GM19025 (cell line): ENCODE data around the gene WDR82.
A peak's percentile ranks its signal among the peaks of the same experiment; 100 is the strongest.

Experiments used
- ATAC-seq: cut with Tn5 transposase; IDR thresholded peaks from one replicate; pipeline ENCODE4 v1.9.1; 2021; ENCODE audit warnings: mild to moderate bottlenecking, low read depth, moderate library complexity; ENCODE audit not compliant: unreplicated experiment

The WDR82 gene

DNA sequence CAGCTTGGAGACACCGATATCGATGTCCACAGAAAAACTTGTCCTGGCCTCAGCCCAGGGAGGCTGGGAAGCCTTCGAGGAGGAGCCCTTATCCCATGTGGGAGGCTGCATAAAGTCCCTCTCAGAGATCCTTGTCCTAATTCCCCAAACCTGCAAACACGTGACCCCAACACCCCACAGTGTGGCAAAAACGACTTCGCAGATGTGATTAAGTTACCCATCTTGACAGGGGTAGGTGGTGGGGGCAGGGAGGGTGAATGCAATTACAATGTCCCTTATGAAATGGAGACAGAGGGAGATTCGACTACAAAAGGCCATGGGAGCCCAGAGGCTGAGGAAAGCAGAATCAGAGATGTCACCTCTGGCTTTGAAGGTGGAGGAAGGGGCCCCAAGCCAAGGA, 50.7 kb downstream of the WDR82 start:
- no peak for ATAC-seq

GRCh38 chr3:52227117-52227516, 51.3 kb downstream of the WDR82 start:
- no peak for ATAC-seq

- ATAC-seq, result peak; percentile 8
Measured at GRCh38 chr3:52226229-52226817, 52.1 kb downstream of the WDR82 start.

DNA sequence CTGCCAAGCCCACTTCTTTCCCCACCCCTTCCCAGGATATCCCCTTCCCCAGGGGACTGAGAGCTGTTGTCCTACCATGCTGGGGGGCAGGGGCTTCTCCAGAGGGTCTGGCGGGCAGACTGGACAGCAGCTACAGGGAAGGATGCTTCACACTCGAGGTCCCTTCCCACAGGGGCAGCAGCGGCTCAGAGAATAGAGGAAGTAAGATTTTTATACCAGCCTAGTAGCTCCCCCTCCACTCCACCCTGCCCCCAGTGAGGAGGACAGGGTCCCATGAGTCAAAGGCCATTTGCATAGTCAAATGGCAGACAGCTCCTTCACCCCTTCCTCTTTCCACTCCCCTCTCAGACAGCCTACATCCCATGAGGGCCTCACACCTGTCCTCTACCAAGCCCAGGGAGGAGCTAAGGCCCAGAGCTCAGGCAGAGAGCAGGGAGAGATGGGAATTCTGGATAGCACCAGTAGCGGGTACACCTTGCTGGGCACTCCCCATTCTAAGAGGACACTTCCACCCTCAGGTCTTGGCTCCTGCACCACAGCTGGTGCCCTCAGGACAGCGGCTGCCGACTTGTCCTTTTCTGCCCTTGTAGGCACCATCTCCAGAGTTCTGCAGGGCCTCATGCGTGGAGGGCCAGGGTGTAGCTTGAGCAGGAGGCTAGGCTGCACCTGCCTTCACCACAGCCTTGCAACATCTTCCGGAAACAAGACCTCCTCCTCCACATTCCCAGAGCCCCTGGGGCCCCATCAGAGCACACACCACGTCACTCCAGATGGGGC, 52.8 kb downstream of the WDR82 start, which contains the start of gene TLR9:
Gene TLR9 (minus strand): TSS at position 194 of the 777 bp plus-strand sequence. CDS start 116 bp downstream, at position 78.
- peak; percentile 77 for ATAC-seq

- no peak for ATAC-seq
Measured at GRCh38 chr3:52223449-52224408, 54.7 kb downstream of the WDR82 start.

DNA sequence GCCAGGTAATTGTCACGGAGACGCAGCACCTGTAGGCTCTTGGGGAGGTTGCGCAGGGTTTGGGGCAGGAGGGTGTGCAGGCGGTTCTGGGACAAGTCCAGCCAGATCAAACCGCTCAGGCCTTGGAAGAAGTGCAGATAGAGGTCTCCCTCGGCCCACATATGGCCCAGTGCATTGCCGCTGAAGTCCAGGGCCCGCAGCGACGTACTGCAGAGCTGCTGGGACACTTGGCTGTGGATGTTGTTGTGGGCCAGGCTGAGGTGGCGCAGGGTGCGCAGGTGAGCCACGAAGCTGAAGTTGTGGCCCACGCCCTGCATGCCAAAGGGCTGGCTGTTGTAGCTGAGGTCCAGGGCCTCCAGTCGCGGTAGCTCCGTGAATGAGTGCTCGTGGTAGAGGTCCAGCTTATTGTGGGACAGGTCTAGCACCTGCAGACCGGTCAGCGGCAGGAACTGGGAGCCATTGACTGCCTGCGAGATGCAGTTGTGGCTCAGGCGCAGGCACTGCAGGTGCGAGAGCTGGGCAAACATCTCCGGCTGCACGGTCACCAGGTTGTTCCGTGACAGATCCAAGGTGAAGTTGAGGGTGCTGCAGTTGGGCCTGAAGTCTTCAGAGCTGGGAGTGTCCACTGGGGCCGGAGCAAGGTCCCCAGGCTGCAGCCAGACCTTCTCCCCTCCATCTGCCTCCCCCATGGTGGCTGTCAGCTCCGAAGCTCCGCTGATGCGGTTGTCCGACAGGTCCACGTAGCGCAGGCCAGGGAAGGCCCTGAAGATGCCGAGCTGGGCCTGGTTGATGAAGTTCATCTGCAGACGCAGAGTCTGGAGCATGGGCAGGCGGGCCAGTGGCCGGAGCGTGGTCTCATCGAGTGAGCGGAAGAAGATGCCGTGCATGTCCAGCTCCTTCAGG, 55.9 kb downstream of the WDR82 start:
- ATAC-seq, result no peak

DNA sequence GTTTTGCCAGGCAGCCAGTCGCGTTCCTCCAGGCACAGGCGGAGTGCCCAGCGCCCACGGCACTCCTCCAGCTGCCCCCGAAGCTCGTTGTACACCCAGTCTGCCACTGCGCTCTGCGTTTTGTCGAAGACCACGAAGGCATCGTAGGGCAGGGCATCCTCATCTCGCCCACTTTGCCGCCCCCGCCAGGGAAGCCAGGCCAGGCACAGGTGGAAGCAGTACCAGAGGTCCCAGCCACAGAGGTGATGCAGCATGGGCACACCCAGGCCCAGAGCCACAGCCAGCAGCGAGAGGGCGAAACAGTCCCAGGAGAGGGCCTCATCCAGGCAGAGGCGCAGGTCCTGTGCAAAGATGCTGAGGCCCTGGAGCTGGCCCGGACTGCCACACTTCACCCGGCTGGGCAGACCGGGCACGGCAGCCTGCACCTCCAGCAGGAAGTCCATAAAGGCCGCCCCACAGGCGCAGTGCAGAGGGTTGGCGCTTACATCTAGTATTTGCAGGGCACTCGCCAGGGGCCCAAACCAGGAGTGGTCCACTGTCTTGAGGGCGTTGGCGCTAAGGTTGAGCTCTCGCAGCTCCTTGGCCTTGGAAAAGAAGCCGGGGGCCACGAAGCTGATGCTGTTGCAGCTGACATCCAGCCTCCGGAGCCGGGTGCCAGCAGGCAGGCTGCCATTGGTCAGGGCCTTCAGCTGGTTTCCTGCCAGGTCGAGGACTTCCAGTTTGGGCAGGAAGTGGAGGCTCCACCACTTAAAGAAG, 56.7 kb downstream of the WDR82 start:
- no peak for ATAC-seq

DNA sequence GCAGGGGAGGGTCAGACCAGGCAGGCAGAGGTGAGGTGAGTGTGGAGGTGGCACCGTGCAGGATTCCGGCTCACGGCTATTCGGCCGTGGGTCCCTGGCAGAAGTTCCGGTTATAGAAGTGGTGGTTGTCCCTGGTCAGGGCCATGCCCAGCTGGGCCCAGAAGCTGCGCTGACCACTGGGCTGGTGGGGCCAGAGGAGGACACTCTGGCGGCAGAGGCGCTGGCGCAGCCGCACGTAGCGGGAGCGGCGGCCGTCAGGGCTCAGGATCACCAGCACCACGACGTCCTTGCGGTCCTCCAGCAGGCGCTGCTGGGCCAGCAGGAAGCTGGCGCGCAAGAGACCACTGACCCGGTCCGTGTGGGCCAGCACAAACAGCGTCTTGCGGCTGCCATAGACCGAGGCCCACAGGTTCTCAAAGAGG, 57.3 kb downstream of the WDR82 start:
- ATAC-seq, result no peak

- no peak for ATAC-seq
Measured at GRCh38 chr3:52220380-52221026, 57.9 kb downstream of the WDR82 start.

GRCh38 chr3:52218937-52219650, 59.4 kb downstream of the WDR82 start:
- no peak for ATAC-seq

DNA sequence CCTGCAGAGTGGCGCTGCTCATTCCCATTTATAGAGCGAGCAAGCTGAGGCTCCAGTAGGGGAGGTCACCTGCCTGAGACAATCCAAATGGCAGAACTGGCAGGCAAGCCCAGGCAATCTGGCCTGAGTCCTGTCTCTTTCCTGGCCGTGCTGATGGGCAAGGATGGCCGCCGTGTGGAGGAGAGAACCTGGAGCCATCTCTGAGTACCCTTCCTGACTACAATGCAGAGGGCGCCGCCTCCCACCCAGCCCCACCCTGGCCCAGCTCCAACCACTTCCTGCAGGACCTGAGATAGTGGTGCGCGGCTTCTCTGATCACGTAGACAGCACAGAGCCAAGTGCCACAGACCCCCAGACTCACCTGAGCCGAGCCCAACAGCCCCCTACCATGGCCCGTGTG, 60.0 kb downstream of the WDR82 start:
- ATAC-seq, result no peak

- no peak for ATAC-seq
Measured at GRCh38 chr3:52218026-52218425, 60.4 kb downstream of the WDR82 start.

DNA sequence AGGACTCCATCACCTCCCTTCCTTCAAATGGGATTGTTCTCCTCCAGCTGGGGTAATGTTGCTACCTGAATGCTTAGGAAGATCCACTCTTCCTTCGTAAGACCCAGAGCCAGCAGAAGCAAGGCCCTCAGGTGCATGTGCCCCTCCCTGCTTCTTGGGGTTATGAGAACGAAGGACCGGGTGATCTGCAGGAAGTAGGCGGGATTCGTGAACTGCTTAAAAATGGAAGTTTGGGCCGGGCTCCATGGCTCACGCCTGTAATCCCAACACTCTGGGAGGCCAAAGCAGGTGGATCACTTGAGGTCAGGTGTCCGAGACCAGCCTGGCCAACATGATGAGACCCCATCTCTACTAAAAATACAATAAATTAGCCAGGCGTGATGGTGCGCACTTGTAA, 61.0 kb downstream of the WDR82 start:
- ATAC-seq, result no peak

DNA sequence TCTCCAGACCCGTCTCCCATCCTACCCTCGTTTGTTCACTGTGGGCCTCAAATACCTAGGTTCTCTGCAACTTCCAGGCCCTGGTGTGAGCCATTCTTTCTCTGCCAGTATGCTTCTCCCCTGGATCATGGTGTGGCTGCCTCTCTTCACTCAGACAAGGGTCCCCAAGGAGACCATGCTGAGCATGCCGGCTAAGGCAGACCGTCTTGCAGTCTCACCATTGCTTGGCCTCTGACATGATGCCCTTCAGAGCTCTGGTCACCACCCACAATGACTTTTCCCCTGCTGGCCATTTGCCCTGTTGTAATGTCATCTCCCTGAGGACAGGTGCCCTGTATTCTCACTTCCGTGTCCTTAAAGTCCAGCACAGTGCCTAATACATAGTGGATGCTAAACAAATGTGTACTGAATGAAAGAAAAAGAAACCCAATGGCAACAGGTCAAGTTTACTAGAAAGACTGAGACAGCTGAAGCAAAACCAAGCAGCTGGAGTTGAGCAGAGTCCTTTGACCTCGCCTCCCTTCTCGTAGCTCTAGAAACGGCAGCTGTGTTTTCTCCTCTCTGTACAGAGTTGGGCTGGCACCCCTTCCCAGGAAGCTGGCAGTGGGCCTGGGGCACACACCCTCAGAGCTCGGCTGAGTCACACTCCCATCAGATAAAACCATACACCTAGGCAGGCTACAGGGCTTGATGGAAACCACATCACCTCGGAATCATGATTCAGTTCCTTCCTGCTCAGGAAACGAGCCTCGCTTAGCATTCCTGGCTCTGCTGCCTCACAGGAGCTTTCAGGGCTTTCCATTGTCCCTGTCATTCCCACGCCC, 61.7 kb downstream of the WDR82 start:
- no peak for ATAC-seq

DNA sequence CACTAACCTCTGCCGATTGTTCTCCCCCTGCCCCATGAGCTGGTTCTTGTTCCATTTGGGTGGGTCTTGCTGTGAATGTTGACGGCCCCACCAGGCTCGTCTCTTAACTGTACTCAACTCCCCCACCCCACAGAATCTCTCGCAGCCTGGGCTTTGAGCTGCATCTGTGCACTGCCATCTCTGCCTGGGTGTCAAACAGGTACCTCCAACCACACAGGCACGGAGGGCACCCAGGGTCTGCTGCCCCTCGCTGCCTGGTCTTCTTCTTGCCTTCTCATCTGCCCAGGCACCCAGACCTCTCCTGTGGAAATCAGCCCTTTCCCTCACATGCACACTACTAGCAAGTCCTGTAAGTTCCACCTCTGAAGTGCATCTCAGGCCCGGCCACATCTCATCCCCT, 63.1 kb downstream of the WDR82 start:
- ATAC-seq, result no peak

DNA sequence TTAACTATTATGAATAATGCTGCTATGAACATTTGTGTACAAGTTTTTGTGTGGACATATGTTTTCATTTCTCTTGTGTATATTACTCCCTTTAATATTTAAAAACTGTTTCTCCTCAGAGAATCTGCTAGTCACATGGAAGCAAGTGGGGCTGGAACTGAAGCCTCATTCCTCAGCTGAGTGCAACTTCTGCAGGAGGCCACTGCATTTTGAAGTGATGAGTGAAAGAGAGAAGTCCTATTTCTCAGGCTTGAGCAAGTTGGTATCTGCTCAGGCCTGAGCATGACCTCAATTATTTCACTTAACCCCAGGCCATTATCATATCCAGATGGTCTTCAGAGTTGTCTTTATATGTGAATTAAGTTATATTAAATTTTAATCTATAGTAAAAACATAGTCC, 64.5 kb downstream of the WDR82 start:
- no peak for ATAC-seq

DNA sequence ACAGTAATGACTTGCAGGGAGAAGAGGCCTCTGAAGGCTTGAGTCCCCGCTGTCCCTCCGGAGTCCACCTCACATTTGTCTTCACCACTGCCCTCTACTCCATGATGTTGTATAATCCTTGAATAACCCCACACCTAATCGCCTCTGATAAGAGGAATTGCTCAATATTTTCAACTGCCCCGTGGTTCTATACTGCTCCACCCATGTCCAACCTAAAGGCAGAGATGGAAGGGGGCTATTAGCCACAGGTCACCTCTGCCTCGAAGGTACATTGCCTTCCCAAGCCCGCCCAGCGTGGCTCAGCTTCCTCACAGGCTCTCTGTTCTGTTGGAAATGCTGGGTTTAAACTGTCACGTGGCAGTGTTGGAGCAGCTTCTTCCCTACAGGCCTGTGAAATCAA, 65.4 kb downstream of the WDR82 start:
- no peak for ATAC-seq
